Endodermal cell (in vitro differentiated cells): ENCODE measurements around the gene SIRT3. TPM values are rescaled to one million over a fixed set of nuclear protein-coding genes. Genes with fewer than 3 reads are reported as not detected.
A peak's percentile ranks its signal among the peaks of the same experiment; 100 is the strongest.
"Not testable (repeated sequence)": the region's sequence is repeated elsewhere in the genome, so short reads cannot be mapped to it uniquely, and the experiment has no call there.

Source experiments
- DNase-seq: peaks from one replicate; pipeline ENCODE4 v3.0.0-alpha.2; 2017
- H3K27ac ChIP-seq: 2 replicates; pipeline ENCODE4 v1.5.1; 2013; ENCODE audit warnings: mild to moderate bottlenecking, low read depth, low read length, moderate library complexity
- H3K27me3 ChIP-seq: 2 replicates; pipeline ENCODE4 v1.6.1; 2013; ENCODE audit warnings: mild to moderate bottlenecking, low read length, moderate library complexity; ENCODE audit not compliant: insufficient read depth, control insufficient read depth, poor library complexity, severe bottlenecking
- H3K36me3 ChIP-seq: 2 replicates; pipeline ENCODE4 v1.7.0; 2013; ENCODE audit warnings: mild to moderate bottlenecking, low read length, moderate library complexity; ENCODE audit not compliant: control insufficient read depth, insufficient read depth
- H3K4me1 ChIP-seq: one replicate; pipeline ENCODE4 v1.7.0; 2013; ENCODE audit warnings: low read length; ENCODE audit not compliant: control insufficient read depth, insufficient read depth
- H3K4me3 ChIP-seq: 2 replicates; pipeline ENCODE4 v1.5.1; 2013; ENCODE audit warnings: mild to moderate bottlenecking, low read length, moderate library complexity
- H3K9ac ChIP-seq: 2 replicates; pipeline ENCODE4 v1.6.1; 2013; ENCODE audit warnings: mild to moderate bottlenecking, low read length, moderate library complexity; ENCODE audit not compliant: poor library complexity, severe bottlenecking; ENCODE audit errors: extremely low read depth
- H3K9me3 ChIP-seq: 2 replicates; pipeline ENCODE4 v1.6.1; 2013; ENCODE audit warnings: mild to moderate bottlenecking, low read length, moderate library complexity; ENCODE audit not compliant: control insufficient read depth
- H3K27ac Mint-ChIP-seq: 2 replicates; pipeline ENCODE4 v1.8.0; 2020; ENCODE audit warnings: mixed read lengths
- H3K27me3 Mint-ChIP-seq: 2 replicates; pipeline ENCODE4 v1.8.0; 2021; ENCODE audit warnings: mild to moderate bottlenecking, mixed read lengths; ENCODE audit not compliant: insufficient read depth
- H3K36me3 Mint-ChIP-seq: 2 replicates; pipeline ENCODE4 v1.8.0; 2020; ENCODE audit warnings: low read depth, mixed read lengths
- H3K4me1 Mint-ChIP-seq: 2 replicates; pipeline ENCODE4 v1.8.0; 2020; ENCODE audit warnings: mixed read lengths
- H3K4me3 Mint-ChIP-seq: 2 replicates; pipeline ENCODE4 v1.8.0; 2020; ENCODE audit warnings: mild to moderate bottlenecking, moderate library complexity, mixed read lengths
- H3K9me3 Mint-ChIP-seq: 2 replicates; pipeline ENCODE4 v1.8.0; 2020; ENCODE audit warnings: mild to moderate bottlenecking, mixed read lengths
- WGBS, 2 experiments: methylation state at CpG; one replicate each; pipeline versions ENCODE4 v1.1.5 to v1.1.7; 2013; ENCODE audit warnings: missing lambda C conversion rate in 2 of 2, mixed read lengths in 1 of 2; ENCODE audit not compliant: insufficient coverage in 1 of 2, insufficient read length in 1 of 2; 5-methylcytosine and 5-hydroxymethylcytosine counted together
- total RNA-seq, 2 donors: library from RNA; stranded (reverse); fragmentation: NEBNext Ultra II Directional in 1 of 2; extraction: Animal tissue kit (Norgen Biotek cat#: 25700) in 1 of 2; gene quantifications; 2 replicates in 1 of 2; 3 replicates in 1 of 2; pipeline ENCODE4 v1.2.1, GENCODE V29; 2021
- TF ChIP-seq, protein P1 (sequence below): fragments of 200-600 bp; sonication (generic); conservative IDR thresholded peaks from 2 replicates; pipeline ENCODE4 v1.5.0; 2021; ENCODE audit warnings: antibody characterized with exemption, mild to moderate bottlenecking

Gene SIRT3
- total RNA-seq, 2 donors from 2014 or later = 18.1 to 28.6 TPM

DNA sequence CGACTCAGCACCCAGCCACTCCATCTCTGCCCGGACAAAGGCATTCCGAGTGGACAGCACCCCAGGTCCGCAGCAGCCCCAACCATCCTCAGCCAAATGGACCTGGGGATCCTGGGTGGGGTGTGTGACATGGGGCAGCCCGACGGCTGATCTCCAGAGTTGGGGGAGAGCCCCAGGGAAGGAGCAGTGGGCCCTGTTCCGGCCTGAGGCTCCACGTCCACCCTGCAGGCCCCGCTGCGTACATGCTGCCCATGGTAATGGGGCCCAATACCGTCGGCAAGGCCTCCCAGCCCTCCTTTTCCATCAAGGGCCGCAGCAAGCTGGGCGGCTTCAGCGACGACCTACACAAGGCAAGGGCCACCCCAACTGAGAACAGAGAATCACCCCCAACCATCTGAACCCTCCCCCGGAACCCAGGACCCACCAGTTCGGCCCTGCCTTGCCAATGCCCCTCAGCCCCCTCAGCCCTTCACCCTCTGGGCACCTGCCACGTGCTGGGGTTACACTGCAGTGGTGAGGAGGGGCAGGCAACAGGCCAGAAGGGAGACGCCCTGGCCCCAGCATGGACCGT lies 37.8 kb downstream of the SIRT3 start:
- no peak overlapping the region for H3K4me3 ChIP-seq
- Mint-ChIP-seq H3K27me3 (peaks cover 2% of the 10 kb centered on the region), H3K4me3 (no peak overlapping the region), H3K27ac (no peak overlapping the region), H3K36me3 (peaks cover 13% of the 10 kb centered on the region), H3K4me1 (peaks cover 14% of the 10 kb centered on the region), H3K9me3 (no peaks in the 10 kb centered on the region)
- TF ChIP-seq, protein P1, sequence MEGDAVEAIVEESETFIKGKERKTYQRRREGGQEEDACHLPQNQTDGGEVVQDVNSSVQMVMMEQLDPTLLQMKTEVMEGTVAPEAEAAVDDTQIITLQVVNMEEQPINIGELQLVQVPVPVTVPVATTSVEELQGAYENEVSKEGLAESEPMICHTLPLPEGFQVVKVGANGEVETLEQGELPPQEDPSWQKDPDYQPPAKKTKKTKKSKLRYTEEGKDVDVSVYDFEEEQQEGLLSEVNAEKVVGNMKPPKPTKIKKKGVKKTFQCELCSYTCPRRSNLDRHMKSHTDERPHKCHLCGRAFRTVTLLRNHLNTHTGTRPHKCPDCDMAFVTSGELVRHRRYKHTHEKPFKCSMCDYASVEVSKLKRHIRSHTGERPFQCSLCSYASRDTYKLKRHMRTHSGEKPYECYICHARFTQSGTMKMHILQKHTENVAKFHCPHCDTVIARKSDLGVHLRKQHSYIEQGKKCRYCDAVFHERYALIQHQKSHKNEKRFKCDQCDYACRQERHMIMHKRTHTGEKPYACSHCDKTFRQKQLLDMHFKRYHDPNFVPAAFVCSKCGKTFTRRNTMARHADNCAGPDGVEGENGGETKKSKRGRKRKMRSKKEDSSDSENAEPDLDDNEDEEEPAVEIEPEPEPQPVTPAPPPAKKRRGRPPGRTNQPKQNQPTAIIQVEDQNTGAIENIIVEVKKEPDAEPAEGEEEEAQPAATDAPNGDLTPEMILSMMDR = no peak
- H3K4me1 ChIP-seq = peaks cover 14% of the 10 kb centered on the region
- peak; percentile 29 for DNase-seq
- peaks cover 9% of the 10 kb centered on the region for H3K36me3 ChIP-seq
- H3K9ac ChIP-seq = no peak overlapping the region
- 92 to 94% methylated on average over 5 to 21 of the region's 21 CpGs for WGBS, 2 experiments
- no peak overlapping the region for H3K27ac ChIP-seq
- H3K27me3 ChIP-seq = no peaks in the 10 kb centered on the region
- H3K9me3 ChIP-seq = no peaks in the 10 kb centered on the region

DNA sequence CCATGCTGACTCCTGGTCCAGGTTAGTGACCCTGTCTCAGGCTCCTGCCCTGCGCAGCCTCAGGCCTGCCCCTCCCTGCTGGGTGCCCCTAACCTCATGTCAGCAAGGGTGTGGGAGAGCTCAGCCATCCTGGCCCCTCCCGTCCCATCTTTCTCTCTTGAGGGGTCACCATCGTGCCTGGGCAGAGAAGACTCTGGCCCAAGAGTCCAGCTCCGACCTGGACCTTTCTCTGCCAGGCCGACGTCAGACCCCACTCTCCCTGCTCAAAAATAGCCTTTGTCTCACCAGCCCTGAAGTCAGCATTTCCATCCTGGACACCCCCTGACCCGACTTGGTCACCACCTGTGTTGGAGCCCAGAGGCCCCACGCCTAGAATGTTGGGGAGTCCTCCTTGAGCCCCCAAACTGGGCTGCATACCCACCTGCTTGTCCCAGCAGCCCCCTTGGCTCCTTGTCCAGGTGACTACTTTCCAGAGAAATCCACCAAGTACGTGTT lies 38.4 kb downstream of the SIRT3 start:
- peak; percentile 25 for DNase-seq
- no peak overlapping the region for H3K9ac ChIP-seq
- H3K27me3 Mint-ChIP-seq = peaks cover 2% of the 10 kb centered on the region
- H3K27me3 ChIP-seq = no peaks in the 10 kb centered on the region
- no peak overlapping the region for H3K4me3 ChIP-seq
- H3K4me1 Mint-ChIP-seq = peaks cover 9% of the 10 kb centered on the region
- peaks cover 13% of the 10 kb centered on the region for H3K36me3 Mint-ChIP-seq
- H3K27ac Mint-ChIP-seq = no peak overlapping the region
- no peak overlapping the region for H3K4me3 Mint-ChIP-seq
- no peak overlapping the region for H3K27ac ChIP-seq
- WGBS, 2 experiments = 89 to 100% methylated on average over 2 to 9 of the region's 9 CpGs
- no peaks in the 10 kb centered on the region for H3K9me3 Mint-ChIP-seq
- peaks cover 9% of the 10 kb centered on the region for H3K36me3 ChIP-seq
- TF ChIP-seq, protein P1 = no peak
- peaks cover 11% of the 10 kb centered on the region for H3K4me1 ChIP-seq
- no peaks in the 10 kb centered on the region for H3K9me3 ChIP-seq

DNA sequence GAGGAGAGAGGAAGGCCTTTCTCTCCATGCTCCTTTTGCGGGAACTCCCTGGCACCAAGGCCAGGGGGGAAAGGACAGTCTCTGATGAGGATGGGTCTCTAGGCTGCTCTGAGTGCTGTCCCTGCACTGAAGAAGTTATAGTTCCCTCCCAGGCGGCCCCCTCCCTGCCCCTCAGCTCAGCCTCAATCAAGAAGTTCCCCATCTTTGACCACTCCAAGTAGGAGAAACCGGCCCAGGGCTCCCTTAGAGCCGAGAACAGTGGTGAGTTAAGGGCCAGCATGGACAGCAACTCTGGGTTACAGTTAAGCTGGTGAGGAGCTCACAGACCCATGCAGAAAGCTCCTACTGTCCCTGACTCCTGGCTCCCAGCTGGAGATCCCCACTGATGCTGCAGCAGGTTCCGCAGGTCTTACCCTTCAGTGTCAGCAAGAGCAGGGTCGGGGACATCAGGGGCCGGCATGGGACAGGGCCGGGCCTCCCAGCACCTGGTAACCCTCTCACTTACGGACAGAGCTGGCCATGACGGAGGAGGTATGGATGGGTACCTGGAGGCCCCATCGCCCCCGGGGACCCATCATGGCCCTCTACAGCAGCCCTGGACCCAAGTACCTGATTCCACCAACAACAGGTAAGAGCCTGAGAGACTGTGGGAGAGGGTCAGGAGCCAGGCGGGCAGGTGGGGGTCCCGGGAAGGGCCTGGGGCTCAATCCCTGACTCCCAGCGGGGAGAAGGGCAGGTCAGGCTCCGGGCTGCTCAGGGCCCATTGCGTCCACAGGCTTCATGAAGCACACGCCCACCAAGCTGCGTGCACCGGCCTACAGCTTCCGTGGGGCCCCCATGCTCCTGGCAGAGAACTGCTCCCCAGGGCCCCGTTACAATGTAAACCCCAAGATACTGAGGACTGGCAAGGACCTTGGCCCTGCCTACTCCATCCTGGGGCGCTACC lies 39.1 kb downstream of the SIRT3 start:
- Mint-ChIP-seq H3K27me3 (peaks cover 2% of the 10 kb centered on the region), H3K9me3 (peaks cover 1% of the 10 kb centered on the region), H3K4me3 (no peak overlapping the region), H3K27ac (no peak overlapping the region), H3K36me3 (peaks cover 10% of the 10 kb centered on the region), H3K4me1 (peaks cover 2% of the 10 kb centered on the region)
- peak; percentile 35 for DNase-seq
- TF ChIP-seq, protein P1 = no peak
- 93 to 96% methylated on average over 13 to 23 of the region's 23 CpGs for WGBS, 2 experiments
- H3K27ac ChIP-seq = no peak overlapping the region
- H3K4me3 ChIP-seq = no peak overlapping the region
- no peak overlapping the region for H3K9ac ChIP-seq
- peaks cover 4% of the 10 kb centered on the region for H3K4me1 ChIP-seq
- no peaks in the 10 kb centered on the region for H3K27me3 ChIP-seq
- peaks cover 9% of the 10 kb centered on the region for H3K36me3 ChIP-seq
- H3K9me3 ChIP-seq = no peaks in the 10 kb centered on the region

DNA sequence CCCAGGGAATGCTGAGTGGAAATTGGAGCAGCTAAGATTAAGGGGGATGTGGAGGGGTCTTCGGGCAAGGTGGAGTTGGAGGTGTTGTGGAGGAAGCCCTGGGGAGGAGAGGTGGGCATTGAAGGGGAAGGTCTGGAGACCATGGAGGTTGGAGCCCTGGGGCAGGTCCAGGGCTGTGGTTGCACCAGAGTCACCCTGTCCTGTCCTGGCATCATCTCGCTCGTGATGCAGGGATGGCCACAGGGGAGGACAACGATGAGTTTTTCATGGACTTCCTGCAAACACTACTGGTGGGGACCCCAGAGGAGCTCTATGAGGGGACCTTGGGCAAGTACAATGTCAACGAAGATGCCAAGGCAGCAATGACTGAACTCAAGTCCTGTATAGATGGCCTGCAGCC lies 42.7 kb downstream of the SIRT3 start:
- H3K27me3 Mint-ChIP-seq = not testable (repeated sequence)

DNA sequence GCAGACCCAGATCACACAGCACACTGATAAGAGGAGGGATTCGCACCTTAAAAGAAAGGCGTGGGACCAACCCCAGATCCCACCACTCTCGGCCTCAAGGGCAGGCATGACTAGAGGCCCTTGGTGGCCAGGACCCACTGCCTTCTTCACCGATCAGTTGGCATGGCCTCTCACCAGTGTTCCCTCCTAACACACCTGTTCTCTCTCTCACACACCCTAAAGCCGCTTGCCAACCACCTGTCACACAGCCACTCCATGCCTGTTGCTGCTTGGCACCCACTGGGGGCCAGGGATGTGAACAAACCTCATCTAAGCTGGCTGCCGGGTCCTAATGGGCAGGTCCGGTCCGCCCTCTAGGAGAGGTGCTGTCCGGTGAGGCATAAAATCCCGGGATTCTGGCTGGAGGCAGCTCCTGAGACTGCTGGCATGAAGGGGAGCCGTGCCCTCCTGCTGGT lies 43.4 kb downstream of the SIRT3 start, which contains the start of gene SCGB1C1:
SCGB1C1 (plus strand) TSS at position 405 of the 455 bp plus-strand sequence; CDS start at position 427, 22 bp downstream.
- H3K4me1 Mint-ChIP-seq, DNase-seq, H3K27me3 ChIP-seq, H3K9ac ChIP-seq, H3K36me3 ChIP-seq, H3K27ac ChIP-seq, H3K27ac Mint-ChIP-seq, H3K9me3 ChIP-seq, H3K4me1 ChIP-seq, H3K9me3 Mint-ChIP-seq, H3K27me3 Mint-ChIP-seq, H3K4me3 ChIP-seq, H3K4me3 Mint-ChIP-seq, H3K36me3 Mint-ChIP-seq: not testable (repeated sequence)
- WGBS, 2 experiments = no CpG with 5 or more reads among the region's 11 CpGs

More for the DNA sequence above, 42.7 kb downstream of the SIRT3 start:
- not testable (repeated sequence) for H3K27ac ChIP-seq, H3K9ac ChIP-seq, H3K36me3 Mint-ChIP-seq, H3K9me3 Mint-ChIP-seq, DNase-seq, H3K4me3 Mint-ChIP-seq, H3K9me3 ChIP-seq, H3K4me1 ChIP-seq, H3K4me1 Mint-ChIP-seq, H3K36me3 ChIP-seq, H3K4me3 ChIP-seq, H3K27ac Mint-ChIP-seq, H3K27me3 ChIP-seq
- WGBS, 2 experiments = 40 to 85% methylated on average over 1 to 5 of the region's 5 CpGs
